Mesenteric fat pad (tissue), 1 donor: ENCODE results near the gene RUNDC1. TPM values are rescaled to one million over a fixed set of nuclear protein-coding genes. Genes with fewer than 3 reads are reported as not detected.
A peak's percentile ranks its signal among the peaks of the same experiment; 100 is the strongest.

ENCODE experiments used
- DNase-seq: peaks from one replicate; pipeline ENCODE4 v3.0.0-alpha.2; 2020; ENCODE audit warnings: low spot score
- total RNA-seq: library from RNA; stranded (reverse); fragmentation: NEBNext Ultra II Directional; extraction: Animal tissue kit (Norgen Biotek cat#: 25700); gene quantifications from one replicate; pipeline ENCODE4 v1.2.1, GENCODE V29; 2021
- donor health status: DM: yes; HTN: yes; CAD: no.

The RUNDC1 gene
- total RNA-seq, 1 donor from 2014 or later, result 10.6 TPM

DNA sequence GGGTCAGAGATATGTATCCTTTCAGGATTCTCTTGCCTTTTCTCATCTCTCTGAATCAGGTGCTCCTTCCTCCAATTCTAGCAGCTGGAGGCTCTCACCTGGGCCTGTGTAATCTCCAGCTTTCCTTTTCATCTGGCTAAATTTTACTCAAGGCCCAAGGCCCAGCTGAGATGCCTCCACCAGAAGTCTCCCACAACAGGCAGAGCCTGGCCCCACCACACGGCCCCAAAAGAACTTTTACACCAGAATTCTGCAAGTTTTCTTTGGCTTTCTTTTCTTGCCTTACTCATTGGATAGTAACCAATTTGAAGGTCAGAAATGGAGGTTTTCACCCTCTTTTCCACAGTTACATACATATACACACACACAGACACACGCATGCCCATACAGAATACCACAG is 59.3 kb downstream of the RUNDC1 start:
- peak; percentile 65 for DNase-seq

GRCh38 chr17:43040655-43041054 is 60.3 kb downstream of the RUNDC1 start:
- peak; percentile 11 for DNase-seq

DNA sequence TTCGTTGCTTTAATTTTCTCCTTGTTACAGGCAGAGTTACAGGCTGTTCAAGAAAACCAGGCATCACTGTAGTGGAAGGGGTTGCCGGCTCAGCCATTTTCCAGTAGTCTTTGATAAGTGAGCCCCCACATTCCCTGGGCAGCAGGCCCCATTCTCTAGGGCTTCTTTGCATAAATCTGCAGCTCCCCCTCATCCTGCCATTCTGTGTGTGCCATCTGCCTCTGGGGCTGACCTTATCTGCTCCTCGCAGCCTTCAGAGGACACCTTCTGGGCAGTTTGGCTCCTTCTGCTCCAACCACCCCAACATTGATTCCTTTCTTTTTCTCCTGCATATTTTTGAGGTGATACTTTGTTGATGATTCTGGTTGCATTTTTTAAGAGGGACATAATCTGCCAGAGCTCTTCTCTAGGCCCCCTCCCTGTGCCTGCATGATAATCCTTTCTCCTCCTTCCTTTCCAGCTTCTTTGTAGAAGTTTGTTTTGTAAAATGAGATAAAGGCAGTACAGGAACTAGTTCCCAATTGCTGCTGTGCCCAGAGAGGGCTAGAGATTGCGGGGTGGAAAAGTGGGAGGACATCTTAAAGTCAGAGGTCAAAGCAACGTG is 61.8 kb downstream of the RUNDC1 start:
- peak; percentile 39 for DNase-seq

Other genes with a start within 250 kb of the RUNDC1 start
- gene EZH1, start 235.5 kb upstream of the RUNDC1 start, total RNA-seq, result 50.5 TPM
- gene RAMP2, start 219.3 kb upstream of the RUNDC1 start, total RNA-seq, result 58.2 TPM
- gene VPS25, start 207.1 kb upstream of the RUNDC1 start, total RNA-seq, result 41.1 TPM
- gene WNK4, start 200.0 kb upstream of the RUNDC1 start, total RNA-seq, result not detected
- 56.7 TPM for gene COA3, start 181.9 kb upstream of the RUNDC1 start, total RNA-seq
- not detected for gene CNTD1, start 181.7 kb upstream of the RUNDC1 start, total RNA-seq
- 82.0 TPM for gene BECN1, start 156.3 kb upstream of the RUNDC1 start, total RNA-seq
- 144 TPM for gene PSME3, start 147.2 kb upstream of the RUNDC1 start, total RNA-seq
- 10.5 TPM for gene AOC2, start 136.0 kb upstream of the RUNDC1 start, total RNA-seq
- gene AOC3, start 129.4 kb upstream of the RUNDC1 start, total RNA-seq, result 528 TPM
- not detected for gene G6PC1, start 79.8 kb upstream of the RUNDC1 start, total RNA-seq
- 39.2 TPM for gene AARSD1, start 16.1 kb upstream of the RUNDC1 start, total RNA-seq
- not detected for gene PTGES3L, start 485 bp upstream of the RUNDC1 start, total RNA-seq
- 838 TPM for gene RPL27, start 17.9 kb downstream of the RUNDC1 start, total RNA-seq
- gene IFI35, start 26.2 kb downstream of the RUNDC1 start, total RNA-seq, result 33.5 TPM
- gene VAT1, start 41.8 kb downstream of the RUNDC1 start, total RNA-seq, result 315 TPM
- gene RND2, start 44.7 kb downstream of the RUNDC1 start, total RNA-seq, result 0.45 TPM
- gene BRCA1, start 144.8 kb downstream of the RUNDC1 start, total RNA-seq, result 3.4 TPM
- gene NBR1, start 190.6 kb downstream of the RUNDC1 start, total RNA-seq, result 57.1 TPM
- 25.4 TPM for gene TMEM106A, start 231.3 kb downstream of the RUNDC1 start, total RNA-seq
- not detected for gene CCDC200, start 248.1 kb downstream of the RUNDC1 start, total RNA-seq